Natural killer cell (primary cell): ENCODE measurements around the gene CASP10. TPM values are rescaled to one million over a fixed set of nuclear protein-coding genes. Genes with fewer than 3 reads are reported as not detected.
"Not testable (repeated sequence)": the region's sequence is repeated elsewhere in the genome, so short reads cannot be mapped to it uniquely, and the experiment has no call there.

Experiments used
- ATAC-seq, 3 donors: fragments of 150-1000 bp in 2 of 3; fragments of 200-7000 bp in 1 of 3; cut with Tn5 transposase; 1 replicate in 1 of 3; 2 replicates in 2 of 3; pipeline ENCODE4 v1.10.0; 2021; ENCODE audit warnings: mild to moderate bottlenecking in 2 of 3, moderate library complexity in 2 of 3
- DNase-seq, 2 donors: peaks; one replicate each; pipeline versions ENCODE4 v3.0.0 to v3.0.0-alpha.2; 2013 to 2021; ENCODE audit warnings: mixed read lengths in 1 of 2
- H3K27ac ChIP-seq: one replicate; pipeline ENCODE4 v1.5.1; 2013; ENCODE audit warnings: mild to moderate bottlenecking, low read length
- H3K27me3 ChIP-seq: one replicate; pipeline ENCODE4 v1.6.1; 2013; ENCODE audit warnings: low read length; ENCODE audit not compliant: control insufficient read depth, insufficient read depth
- H3K36me3 ChIP-seq: one replicate; pipeline ENCODE4 v1.6.1; 2013; ENCODE audit warnings: low read length; ENCODE audit not compliant: control insufficient read depth, insufficient read depth
- H3K4me1 ChIP-seq: one replicate; pipeline ENCODE4 v1.6.1; 2013; ENCODE audit warnings: low read length; ENCODE audit not compliant: control insufficient read depth, insufficient read depth
- H3K4me3 ChIP-seq: one replicate; pipeline ENCODE4 v1.5.1; 2013; ENCODE audit warnings: low read length
- H3K9me3 ChIP-seq: one replicate; pipeline ENCODE4 v1.6.1; 2013; ENCODE audit warnings: low read length; ENCODE audit not compliant: control insufficient read depth, insufficient read depth
- H3K27ac Mint-ChIP-seq, 2 donors: one replicate each; pipeline ENCODE4 v1.8.0; 2022; ENCODE audit warnings: mild to moderate bottlenecking in 2 of 2, mixed read lengths in 2 of 2, moderate library complexity in 1 of 2
- H3K27me3 Mint-ChIP-seq, 2 donors: one replicate each; pipeline ENCODE4 v1.8.0; 2022; ENCODE audit warnings: low read depth in 2 of 2, mixed read lengths in 2 of 2
- H3K36me3 Mint-ChIP-seq: one replicate; pipeline ENCODE4 v1.8.0; 2022; ENCODE audit warnings: mixed read lengths
- H3K4me1 Mint-ChIP-seq, 2 donors: one replicate each; pipeline ENCODE4 v1.8.0; 2022; ENCODE audit warnings: mixed read lengths in 2 of 2
- H3K4me3 Mint-ChIP-seq: one replicate; pipeline ENCODE4 v1.8.0; 2022; ENCODE audit warnings: mild to moderate bottlenecking, moderate library complexity, mixed read lengths
- H3K9me3 Mint-ChIP-seq, 2 donors: one replicate each; pipeline ENCODE4 v1.8.0; 2022; ENCODE audit warnings: mixed read lengths in 2 of 2
- WGBS: methylation state at CpG from one replicate; pipeline ENCODE4 v1.1.7; 2013; ENCODE audit warnings: missing lambda C conversion rate; ENCODE audit not compliant: insufficient coverage; 5-methylcytosine and 5-hydroxymethylcytosine counted together
- intact Hi-C: fragments of 100-400 bp; cut with micrococcal nuclease; formaldehyde crosslinking; loops from one replicate; pipeline ENCODE4 v1.14.2; 2022
- total RNA-seq, 4 donors: library from RNA; stranded (reverse); fragments of 120-200 nt in 1 of 4; gene quantifications; one replicate each; pipeline versions ENCODE4 v1.2.3 to v1.2.4, GENCODE V29; 2013 to 2022
- TF ChIP-seq, protein P1 (sequence below): fragments of 200-600 bp; IDR thresholded peaks from one replicate; pipeline ENCODE4 v1.8.0; 2022; ENCODE audit warnings: antibody characterized with exemption

CASP10 gene
- total RNA-seq, 3 donors from 2014 or later (not counting 1 experiment from before 2014, with no cell fraction given): 67.4 to 101 (median 75.3) TPM

DNA sequence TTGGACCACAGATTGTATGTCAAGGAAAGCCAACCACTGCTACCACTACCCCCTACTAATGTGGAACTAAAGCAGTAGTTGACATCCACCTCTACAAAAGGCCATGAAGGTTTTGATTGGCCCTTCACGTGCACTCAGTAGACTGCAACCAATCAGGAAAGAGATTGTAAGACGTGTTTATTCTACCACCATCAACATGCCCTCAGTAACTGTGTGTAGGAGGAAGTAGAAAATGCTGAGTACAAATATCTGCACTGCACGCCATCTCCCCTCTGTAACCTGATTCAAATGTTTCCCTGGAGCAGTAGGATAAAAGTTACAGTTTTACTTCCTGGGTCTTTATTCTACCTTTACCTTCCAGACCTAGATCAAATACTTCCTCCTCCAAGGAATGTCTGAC is 2.9 kb upstream of the CASP10 start:
- Histone ChIP-seq H3K4me3 (no peak overlapping the region), H3K36me3 (no peaks in the 10 kb centered on the region), H3K27ac (no peak overlapping the region), H3K27me3 (no peaks in the 10 kb centered on the region), H3K9me3 (no peaks in the 10 kb centered on the region), H3K4me1 (peaks cover 29% of the 10 kb centered on the region)
- ATAC-seq (no peak), DNase-seq (no peak)
- no peaks in the 10 kb centered on the region for H3K9me3 Mint-ChIP-seq
- peak overlapping the region in 1 of 2 donors; percentile 66 for H3K27ac Mint-ChIP-seq
- intact Hi-C loops: loop anchor here (5.0 kb wide), 3 partner anchors 108 to 368 kb away; partner anchors contain the start of genes BZW1, HYCC2, NDUFB3 and NIF3L1
- H3K27me3 Mint-ChIP-seq: no peaks in the 10 kb centered on the region
- no peak overlapping the region for H3K4me3 Mint-ChIP-seq
- TF ChIP-seq, protein P1, sequence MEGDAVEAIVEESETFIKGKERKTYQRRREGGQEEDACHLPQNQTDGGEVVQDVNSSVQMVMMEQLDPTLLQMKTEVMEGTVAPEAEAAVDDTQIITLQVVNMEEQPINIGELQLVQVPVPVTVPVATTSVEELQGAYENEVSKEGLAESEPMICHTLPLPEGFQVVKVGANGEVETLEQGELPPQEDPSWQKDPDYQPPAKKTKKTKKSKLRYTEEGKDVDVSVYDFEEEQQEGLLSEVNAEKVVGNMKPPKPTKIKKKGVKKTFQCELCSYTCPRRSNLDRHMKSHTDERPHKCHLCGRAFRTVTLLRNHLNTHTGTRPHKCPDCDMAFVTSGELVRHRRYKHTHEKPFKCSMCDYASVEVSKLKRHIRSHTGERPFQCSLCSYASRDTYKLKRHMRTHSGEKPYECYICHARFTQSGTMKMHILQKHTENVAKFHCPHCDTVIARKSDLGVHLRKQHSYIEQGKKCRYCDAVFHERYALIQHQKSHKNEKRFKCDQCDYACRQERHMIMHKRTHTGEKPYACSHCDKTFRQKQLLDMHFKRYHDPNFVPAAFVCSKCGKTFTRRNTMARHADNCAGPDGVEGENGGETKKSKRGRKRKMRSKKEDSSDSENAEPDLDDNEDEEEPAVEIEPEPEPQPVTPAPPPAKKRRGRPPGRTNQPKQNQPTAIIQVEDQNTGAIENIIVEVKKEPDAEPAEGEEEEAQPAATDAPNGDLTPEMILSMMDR: no peak
- no peaks in the 10 kb centered on the region for H3K36me3 Mint-ChIP-seq
- 63% methylated on average over 2 of the region's 3 CpGs for WGBS
- peaks cover 38 to 50% of the 10 kb centered on the region in 2 donors for H3K4me1 Mint-ChIP-seq

DNA sequence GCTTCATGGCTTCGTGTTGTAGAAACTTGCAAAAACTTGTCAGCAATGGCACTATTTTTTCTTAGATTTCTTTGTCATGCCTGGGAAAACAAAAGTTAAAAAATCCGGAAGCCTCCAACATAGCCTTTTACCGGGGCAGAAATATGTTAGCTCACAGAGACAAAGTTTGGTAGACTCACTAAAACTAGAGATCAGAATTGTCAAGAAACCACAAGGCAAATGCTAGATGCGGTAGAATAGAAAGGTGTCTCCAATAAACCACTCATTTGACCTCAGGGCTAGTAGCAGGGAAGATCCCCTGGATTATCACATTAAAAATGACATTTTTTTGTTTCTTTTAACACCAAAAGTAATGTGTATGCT is 405 bp downstream of the CASP10 start:
- ATAC-seq (peak; percentile 32 to 46 (median 38)), DNase-seq (peak in 1 of 2 donors; percentile 43)
- H3K27me3 Mint-ChIP-seq: no peaks in the 10 kb centered on the region
- no peaks in the 10 kb centered on the region for H3K27me3 ChIP-seq
- H3K4me3 ChIP-seq: peak overlapping the region; percentile 59
- H3K4me3 Mint-ChIP-seq: peak overlapping the region; percentile 97
- H3K36me3 ChIP-seq: peaks cover 17% of the 10 kb centered on the region
- H3K4me1 ChIP-seq: peaks cover 31% of the 10 kb centered on the region
- no peaks in the 10 kb centered on the region for H3K9me3 ChIP-seq
- H3K4me1 Mint-ChIP-seq: peaks cover 56 to 58% of the 10 kb centered on the region in 2 donors
- H3K27ac ChIP-seq: peak overlapping the region; percentile 72
- TF ChIP-seq, protein P1: no peak
- WGBS: 1% methylated on average over 3 of the region's 4 CpGs
- intact Hi-C loops: loop anchor here (1.0 to 5.0 kb wide), 5 partner anchors 29 to 371 kb away; partner anchors contain the start of genes BZW1, HYCC2, NDUFB3 and NIF3L1
- H3K9me3 Mint-ChIP-seq: no peaks in the 10 kb centered on the region
- H3K27ac Mint-ChIP-seq: peak overlapping the region; percentile 97 to 98
- no peaks in the 10 kb centered on the region for H3K36me3 Mint-ChIP-seq

DNA sequence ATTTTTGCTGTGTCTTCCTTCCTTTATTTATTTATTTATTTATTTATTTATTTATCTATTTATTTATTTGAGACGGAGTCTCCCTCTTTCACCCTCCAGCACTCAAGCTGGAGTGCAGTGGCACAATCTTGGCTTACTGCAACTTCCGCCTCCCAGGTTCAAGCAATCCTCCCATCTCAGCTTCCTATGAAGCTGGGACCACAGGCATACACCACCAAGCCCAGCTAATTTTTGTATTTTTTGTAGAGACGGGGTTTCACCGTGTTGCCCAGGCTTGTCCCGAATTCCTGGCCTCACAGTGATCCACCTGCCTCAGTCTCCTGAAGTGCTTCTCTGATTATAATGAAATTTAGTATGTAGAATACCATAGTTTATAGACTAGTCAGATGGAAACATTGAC is 894 bp downstream of the CASP10 start:
- ATAC-seq (peak in 1 of 3 donors; percentile 19), DNase-seq (peak in 1 of 2 donors; percentile 36)
- Histone ChIP-seq H3K36me3 (peaks cover 21% of the 10 kb centered on the region), H3K4me1 (peaks cover 34% of the 10 kb centered on the region), H3K4me3 (peak overlapping the region; percentile 59), H3K27ac (peak overlapping the region; percentile 72)
- H3K27me3 ChIP-seq, H3K36me3 Mint-ChIP-seq, H3K27me3 Mint-ChIP-seq, H3K9me3 Mint-ChIP-seq, H3K9me3 ChIP-seq: not testable (repeated sequence)
- WGBS: 10% methylated on average over 5 of the region's 5 CpGs
- H3K4me3 Mint-ChIP-seq: peak overlapping the region; percentile 97
- H3K4me1 Mint-ChIP-seq: peaks cover 60 to 61% of the 10 kb centered on the region in 2 donors
- H3K27ac Mint-ChIP-seq: peak overlapping the region; percentile 97 to 98
- intact Hi-C loops: loop anchor here (1.0 to 5.0 kb wide), 6 partner anchors 10 to 372 kb away; partner anchors contain the start of genes BZW1, HYCC2, NDUFB3 and NIF3L1

DNA sequence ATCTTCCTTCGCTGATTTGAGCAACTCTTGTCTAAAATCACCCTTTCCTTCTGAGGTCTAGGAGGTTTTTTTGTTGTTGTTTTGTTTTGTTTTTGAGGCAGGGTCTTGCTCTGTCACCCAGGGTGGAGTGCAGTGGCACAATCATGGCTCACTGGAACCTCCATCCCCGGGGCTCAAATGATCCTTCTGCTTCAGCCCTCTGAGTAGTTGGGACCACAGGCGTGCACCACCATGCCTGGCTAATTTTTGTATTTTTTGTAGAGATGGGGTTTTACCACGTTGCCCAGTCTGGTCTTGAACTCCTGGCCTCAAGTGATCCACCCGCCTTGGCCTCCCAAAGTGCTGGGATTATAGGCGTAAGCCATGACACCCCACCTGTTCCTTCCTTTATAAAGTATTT is 1.3 kb downstream of the CASP10 start:
- not testable (repeated sequence) for H3K27me3 ChIP-seq, H3K9me3 Mint-ChIP-seq, H3K9me3 ChIP-seq, H3K36me3 Mint-ChIP-seq, DNase-seq, H3K27me3 Mint-ChIP-seq
- WGBS: 19% methylated on average over 4 of the region's 6 CpGs
- Histone ChIP-seq H3K4me3 (peak overlapping the region; percentile 59), H3K4me1 (peaks cover 34% of the 10 kb centered on the region), H3K27ac (peak overlapping the region; percentile 63), H3K36me3 (peaks cover 25% of the 10 kb centered on the region)
- ATAC-seq: peak in 1 of 3 donors; percentile 15
- Mint-ChIP-seq H3K27ac (peak overlapping the region; percentile 97 to 98), H3K4me1 (peaks cover 60 to 61% of the 10 kb centered on the region in 2 donors), H3K4me3 (peak overlapping the region; percentile 97)
- intact Hi-C loops: loop anchor here (1.0 to 5.0 kb wide), 4 partner anchors 10 to 372 kb away; partner anchors contain the start of genes BZW1, HYCC2, NDUFB3 and NIF3L1
